ENCODE results near the gene CCDC191.

Gene CCDC191

DNA sequence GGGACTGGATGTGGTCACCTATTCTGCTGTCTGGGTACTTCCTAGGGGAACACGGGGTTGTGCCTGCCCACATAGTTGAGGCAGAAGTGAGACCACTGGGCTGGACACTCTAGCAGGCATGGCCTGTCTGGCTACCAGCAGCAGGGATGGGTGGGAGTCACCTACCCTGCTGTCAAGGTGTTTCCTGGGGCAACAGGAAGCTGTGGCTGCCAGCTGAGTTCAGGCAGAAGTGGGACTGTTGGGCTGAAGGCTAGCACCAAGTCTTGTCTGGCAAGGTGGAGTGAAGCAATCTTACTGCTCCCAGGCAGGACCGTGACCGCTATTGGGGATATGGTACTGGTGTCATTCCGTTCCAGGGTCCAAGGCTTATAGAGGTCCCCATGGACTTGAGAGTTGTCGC, 128.8 kb downstream of the CCDC191 start:
- H3K4me1 ChIP-seq (ENCODE audit: insufficient read depth, low read length, severe bottlenecking): peaks cover 10% of the 10 kb centered on the region
- 0 out of 2 replicates have a peak, but pooled peaks cover 2% of the 10 kb centered on the region for H3K9me3 ChIP-seq (ENCODE audit: low read length)
- H4K20me1 ChIP-seq (ENCODE audit: insufficient read depth, low read length): no peaks in the 10 kb centered on the region
- H3K27ac ChIP-seq (ENCODE audit: low read depth, low read length, poor library complexity, severe bottlenecking): no peak overlapping the region
- H3K36me3 ChIP-seq (ENCODE audit: insufficient read depth, low read length): no peaks in the 10 kb centered on the region
- H3K27me3 ChIP-seq (ENCODE audit: insufficient read depth, low read length): no peaks in the 10 kb centered on the region
- H2AFZ ChIP-seq (ENCODE audit: low read length): no peak overlapping the region
- H3K9me2 ChIP-seq (ENCODE audit: low read depth, low read length): no peaks in the 10 kb centered on the region
- TF ChIP-seq EZH2 (IDR thresholded peaks at IDR 0.05; ENCODE audit: borderline replicate concordance, low read length): no peak
- TF ChIP-seq, protein P1, sequence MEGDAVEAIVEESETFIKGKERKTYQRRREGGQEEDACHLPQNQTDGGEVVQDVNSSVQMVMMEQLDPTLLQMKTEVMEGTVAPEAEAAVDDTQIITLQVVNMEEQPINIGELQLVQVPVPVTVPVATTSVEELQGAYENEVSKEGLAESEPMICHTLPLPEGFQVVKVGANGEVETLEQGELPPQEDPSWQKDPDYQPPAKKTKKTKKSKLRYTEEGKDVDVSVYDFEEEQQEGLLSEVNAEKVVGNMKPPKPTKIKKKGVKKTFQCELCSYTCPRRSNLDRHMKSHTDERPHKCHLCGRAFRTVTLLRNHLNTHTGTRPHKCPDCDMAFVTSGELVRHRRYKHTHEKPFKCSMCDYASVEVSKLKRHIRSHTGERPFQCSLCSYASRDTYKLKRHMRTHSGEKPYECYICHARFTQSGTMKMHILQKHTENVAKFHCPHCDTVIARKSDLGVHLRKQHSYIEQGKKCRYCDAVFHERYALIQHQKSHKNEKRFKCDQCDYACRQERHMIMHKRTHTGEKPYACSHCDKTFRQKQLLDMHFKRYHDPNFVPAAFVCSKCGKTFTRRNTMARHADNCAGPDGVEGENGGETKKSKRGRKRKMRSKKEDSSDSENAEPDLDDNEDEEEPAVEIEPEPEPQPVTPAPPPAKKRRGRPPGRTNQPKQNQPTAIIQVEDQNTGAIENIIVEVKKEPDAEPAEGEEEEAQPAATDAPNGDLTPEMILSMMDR (IDR thresholded peaks at IDR 0.05; ENCODE audit: low read length): no peak
- no peak overlapping the region for H3K9ac ChIP-seq (ENCODE audit: low read length)
- no peak overlapping the region for H3K4me2 ChIP-seq (ENCODE audit: low read length)
- H3K4me3 ChIP-seq (ENCODE audit: low read depth, low read length, poor library complexity, severe bottlenecking): no peak overlapping the region
- no peaks in the 10 kb centered on the region for H3K79me2 ChIP-seq (ENCODE audit: insufficient read depth, low read length)
- no peaks in the 10 kb centered on the region for H3F3A ChIP-seq (ENCODE audit: insufficient read depth, low read length)

DNA sequence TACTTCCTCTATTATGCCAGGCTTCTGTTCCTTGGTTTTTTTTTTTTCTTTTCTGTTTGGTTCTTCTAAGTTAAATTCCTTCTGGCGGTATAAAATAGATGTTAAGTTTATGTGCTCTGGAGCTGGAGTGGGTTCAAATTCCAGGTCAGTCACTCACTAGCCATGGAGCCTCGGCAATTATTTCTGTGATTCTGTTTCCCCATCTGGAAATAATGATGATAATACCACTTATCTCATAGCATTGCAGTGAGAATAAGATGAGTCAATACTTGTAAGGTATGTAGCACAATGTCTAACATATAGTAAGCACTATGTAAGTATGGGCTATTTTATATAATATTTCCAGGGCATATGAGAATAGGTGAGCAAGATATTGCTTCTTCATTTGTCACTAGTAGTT, 141.7 kb downstream of the CCDC191 start:
- TF ChIP-seq EZH2 (IDR thresholded peaks at IDR 0.05; ENCODE audit: borderline replicate concordance, low read length): no peak
- TF ChIP-seq, protein P1 (IDR thresholded peaks at IDR 0.05; ENCODE audit: low read length): no peak
- Histone ChIP-seq H3K9me2 (ENCODE audit: low read depth, low read length) (no peaks in the 10 kb centered on the region), H3K27me3 (ENCODE audit: insufficient read depth, low read length) (no peaks in the 10 kb centered on the region), H3K4me2 (ENCODE audit: low read length) (no peak overlapping the region), H3K4me1 (ENCODE audit: insufficient read depth, low read length, severe bottlenecking) (peaks cover 2% of the 10 kb centered on the region), H3K9ac (ENCODE audit: low read length) (no peak overlapping the region), H4K20me1 (ENCODE audit: insufficient read depth, low read length) (no peaks in the 10 kb centered on the region), H3K27ac (ENCODE audit: low read depth, low read length, poor library complexity, severe bottlenecking) (no peak overlapping the region), H3K79me2 (ENCODE audit: insufficient read depth, low read length) (no peaks in the 10 kb centered on the region), H3K9me3 (ENCODE audit: low read length) (no peaks in the 10 kb centered on the region), H3K36me3 (ENCODE audit: insufficient read depth, low read length) (no peaks in the 10 kb centered on the region), H3K4me3 (ENCODE audit: low read depth, low read length, poor library complexity, severe bottlenecking) (no peak overlapping the region), H2AFZ (ENCODE audit: low read length) (no peak overlapping the region), H3F3A (ENCODE audit: insufficient read depth, low read length) (no peaks in the 10 kb centered on the region)

Measured in OCI-LY1 (cell line).